Kidney epithelial cell (primary cell): ENCODE results near the gene CYP2C9. TPM values are rescaled to one million over a fixed set of nuclear protein-coding genes. Genes with fewer than 3 reads are reported as not detected.

ENCODE experiments used
- DNase-seq: peaks from one replicate; pipeline ENCODE4 v3.0.0-alpha.2; 2010; ENCODE audit warnings: low read depth
- H3K27me3 ChIP-seq: 2 replicates; pipeline ENCODE4 v1.6.0; 2011; ENCODE audit warnings: low read length; ENCODE audit not compliant: control insufficient read depth, insufficient read depth
- H3K36me3 ChIP-seq: 2 replicates; pipeline ENCODE4 v1.5.1; 2011; ENCODE audit warnings: low read length; ENCODE audit not compliant: control insufficient read depth, insufficient read depth
- H3K4me3 ChIP-seq: 2 replicates; pipeline ENCODE4 v1.5.1; 2011; ENCODE audit warnings: low read depth, mild to moderate bottlenecking, control low read depth, low read length
- CTCF ChIP-seq: IDR thresholded peaks from 2 replicates; pipeline ENCODE4 v1.5.1; 2011; ENCODE audit warnings: mild to moderate bottlenecking, moderate library complexity, low read length, control low read depth, inconsistent platforms; ENCODE audit not compliant: insufficient read depth, poor library complexity, severe bottlenecking
- total RNA-seq: library from RNA; depleted of rRNA; stranded (reverse); fragments of >200 nt; gene quantifications from 2 replicates; pipeline ENCODE4 v1.2.3, GENCODE V29; 2015

CYP2C9 gene
- total RNA-seq, 1 donor from 2014 or later: not detected

GRCh38 chr10:95035332-95036295, 97.2 kb downstream of the CYP2C9 start:
- H3K27me3 ChIP-seq: peaks cover 2% of the 10 kb centered on the region
- TF ChIP-seq CTCF: no peak
- DNase-seq: no peak
- no peak overlapping the region for H3K4me3 ChIP-seq
- no peaks in the 10 kb centered on the region for H3K36me3 ChIP-seq

GRCh38 chr10:95039281-95039680, 100.8 kb downstream of the CYP2C9 start:
- H3K4me3 ChIP-seq: no peak overlapping the region
- no peaks in the 10 kb centered on the region for H3K27me3 ChIP-seq
- no peak for TF ChIP-seq CTCF
- DNase-seq: no peak
- H3K36me3 ChIP-seq: no peaks in the 10 kb centered on the region

Other genes with a start within 250 kb of the CYP2C9 start
- not detected in 2 replicates for gene CYP2C19, start 176.0 kb upstream of the CYP2C9 start, total RNA-seq
- 0.21 TPM in 1 of 2 replicates, not detected in the other for gene CYP2C8, start 130.8 kb downstream of the CYP2C9 start, total RNA-seq